GM18526 (cell line): ENCODE results near the gene CCDC194.

Source experiments
- POLR2A ChIP-seq: IDR thresholded peaks from 3 replicates; pipeline ENCODE4 v1.6.1; 2011; ENCODE audit not compliant: insufficient read length; ENCODE audit errors: extremely low read depth

The CCDC194 gene, protein sequence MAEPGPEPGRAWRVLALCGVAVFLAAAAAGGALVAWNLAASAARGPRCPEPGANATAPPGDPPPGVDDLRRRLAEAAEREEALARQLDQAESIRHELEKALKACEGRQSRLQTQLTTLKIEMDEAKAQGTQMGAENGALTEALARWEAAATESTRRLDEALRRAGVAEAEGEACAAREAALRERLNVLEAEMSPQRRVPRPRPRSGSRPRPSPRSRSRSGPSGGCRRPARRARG

DNA sequence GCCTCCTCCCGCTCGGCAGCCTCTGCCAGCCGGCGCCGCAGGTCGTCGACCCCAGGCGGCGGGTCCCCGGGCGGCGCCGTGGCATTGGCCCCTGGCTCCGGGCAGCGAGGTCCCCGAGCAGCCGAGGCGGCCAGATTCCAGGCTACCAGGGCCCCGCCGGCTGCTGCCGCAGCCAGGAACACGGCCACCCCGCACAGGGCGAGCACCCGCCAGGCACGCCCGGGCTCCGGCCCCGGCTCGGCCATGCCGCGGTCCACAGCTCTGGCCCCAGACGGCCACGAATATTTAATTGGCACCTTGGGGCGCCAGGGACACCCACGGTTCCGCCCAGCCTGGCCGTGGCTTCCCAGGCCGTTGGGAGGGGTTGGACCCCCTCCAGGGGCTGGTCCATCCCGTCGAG is at the start of gene CCDC194:
TSS of gene CCDC194 (minus strand) at position 283 of the 400 bp plus-strand sequence. CDS start at position 245, 38 bp downstream.
- TF ChIP-seq POLR2A = no peak

DNA sequence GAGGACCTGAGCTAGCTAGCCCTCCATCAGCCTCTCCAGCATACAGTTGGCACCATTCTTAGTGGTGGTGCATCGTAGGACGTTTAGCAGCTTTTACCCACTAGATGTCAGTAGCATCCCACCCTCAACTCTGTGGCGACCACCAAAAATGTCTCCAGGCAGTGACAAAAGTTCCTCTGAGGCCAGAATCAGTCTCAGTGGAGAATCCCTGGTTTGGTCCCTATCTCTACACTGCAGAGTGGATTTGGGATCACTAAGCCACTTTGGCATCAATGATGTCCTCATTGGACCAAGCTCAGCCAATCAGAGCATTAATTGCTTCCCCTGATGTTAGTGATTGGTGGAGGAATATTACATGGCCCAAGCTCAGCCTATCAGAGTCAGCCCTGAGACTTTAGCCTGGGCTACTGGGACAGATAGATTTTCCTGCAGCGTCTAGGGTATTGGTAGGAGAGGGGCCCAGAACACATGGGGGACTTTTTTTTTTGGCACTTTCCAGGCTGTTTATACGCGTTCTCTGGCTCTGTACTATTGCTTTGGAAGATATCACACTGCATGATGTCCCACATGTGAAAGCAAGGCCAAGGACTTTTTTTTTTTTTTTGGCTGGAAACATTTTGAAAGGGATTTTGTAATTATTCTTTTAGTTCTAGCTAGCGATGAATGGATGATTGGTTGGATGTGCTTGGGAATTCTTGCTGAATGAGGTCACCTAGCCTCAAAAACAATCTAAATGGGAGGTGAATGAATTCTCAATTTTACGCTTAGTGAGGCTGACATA is 47.4 kb upstream of the CCDC194 start:
- TF ChIP-seq POLR2A = no peak

DNA sequence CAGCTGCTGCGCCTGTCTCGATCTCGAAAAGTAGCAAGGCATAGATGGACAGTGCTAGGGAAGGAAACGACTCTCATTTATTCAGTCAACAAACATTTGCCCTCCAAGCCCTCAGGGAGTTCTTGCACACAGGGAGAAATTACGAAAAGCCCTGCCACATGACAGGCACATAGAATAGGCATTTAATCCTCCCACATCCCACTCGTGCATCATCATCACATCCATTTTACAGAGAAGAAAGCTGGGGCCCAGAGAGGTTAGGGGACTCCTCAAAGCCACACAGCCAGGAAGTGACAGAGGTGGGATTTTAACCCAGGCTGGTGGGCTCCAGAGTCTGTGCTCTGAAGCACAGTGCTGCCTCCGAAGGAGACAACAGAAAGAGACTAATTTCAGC is 42.9 kb upstream of the CCDC194 start:
- no peak for TF ChIP-seq POLR2A

DNA sequence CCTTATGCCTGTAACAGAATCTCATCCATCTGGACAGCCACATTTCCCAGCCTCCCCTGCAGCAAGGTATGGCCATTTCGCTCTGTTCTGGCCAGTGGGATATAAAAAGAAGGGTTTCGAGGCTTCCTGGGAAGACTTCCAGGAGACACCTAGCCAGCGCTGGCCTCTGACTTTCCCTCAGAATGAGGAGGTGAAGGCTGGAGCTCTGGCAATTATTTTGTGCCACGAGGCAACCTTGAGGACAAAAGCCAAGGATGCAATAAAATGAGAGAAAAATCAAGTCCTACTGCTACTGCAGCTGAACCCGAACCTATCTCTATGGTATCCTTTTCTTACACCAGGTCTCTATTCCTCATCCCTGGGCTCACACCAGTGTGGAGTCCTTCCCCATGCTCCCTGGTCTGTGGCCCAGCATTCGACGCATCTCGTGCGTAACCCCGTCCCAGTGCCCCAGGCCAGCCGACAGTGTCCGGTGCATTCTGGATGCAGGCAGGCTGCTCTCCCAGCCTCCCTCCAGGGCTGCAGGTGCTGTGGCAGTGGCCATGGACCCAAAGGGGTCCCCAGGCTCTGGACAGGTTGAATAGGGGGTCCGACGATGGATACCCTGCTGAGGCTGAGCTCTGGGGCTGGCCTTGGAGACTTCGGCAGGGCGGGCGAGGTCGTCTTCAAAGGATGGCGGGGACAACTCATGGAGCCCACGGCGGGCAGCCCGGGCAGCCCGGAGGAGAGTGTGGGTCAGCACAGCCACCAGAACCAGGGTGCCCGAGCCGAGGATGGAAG is 42.3 kb upstream of the CCDC194 start:
- TF ChIP-seq POLR2A = no peak

DNA sequence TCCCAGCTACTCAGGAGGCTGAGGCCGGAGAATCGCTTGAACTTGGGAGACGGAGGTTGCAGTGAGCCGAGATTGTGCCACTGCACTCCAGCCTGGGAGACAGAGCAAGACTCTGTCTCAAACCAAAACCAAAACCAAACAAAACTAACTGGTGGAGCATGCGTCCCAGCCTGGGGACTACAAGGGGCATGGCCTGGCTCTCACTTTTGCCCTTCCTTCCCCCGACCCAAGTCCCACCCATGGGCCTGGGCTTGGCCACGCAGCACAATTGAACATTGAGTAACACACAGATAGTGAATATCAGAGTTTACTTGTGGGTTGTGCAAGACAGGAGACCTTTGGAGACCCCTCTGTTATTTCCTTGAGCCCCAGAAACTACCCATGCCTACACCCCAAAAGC is 41.2 kb upstream of the CCDC194 start:
- no peak for TF ChIP-seq POLR2A

DNA sequence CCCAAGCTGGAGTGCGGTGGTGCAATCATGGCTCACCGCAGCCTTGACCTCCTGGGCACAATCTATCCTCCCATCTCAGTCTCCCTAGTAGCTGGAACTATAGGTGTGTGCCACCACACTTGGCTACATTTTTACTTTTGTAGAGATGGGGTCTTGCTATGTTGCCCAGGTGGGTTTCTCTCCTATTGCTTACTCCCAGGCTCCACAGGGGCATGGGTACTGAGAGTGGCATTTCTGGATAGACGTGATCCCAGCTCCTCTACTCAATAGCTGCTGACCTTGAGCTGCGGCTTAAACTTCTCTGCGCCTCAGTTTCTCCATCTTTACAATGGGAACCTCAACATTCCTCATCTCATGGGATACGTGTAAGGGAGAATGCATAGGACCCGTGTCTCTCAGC is 37.4 kb upstream of the CCDC194 start:
- TF ChIP-seq POLR2A = no peak

DNA sequence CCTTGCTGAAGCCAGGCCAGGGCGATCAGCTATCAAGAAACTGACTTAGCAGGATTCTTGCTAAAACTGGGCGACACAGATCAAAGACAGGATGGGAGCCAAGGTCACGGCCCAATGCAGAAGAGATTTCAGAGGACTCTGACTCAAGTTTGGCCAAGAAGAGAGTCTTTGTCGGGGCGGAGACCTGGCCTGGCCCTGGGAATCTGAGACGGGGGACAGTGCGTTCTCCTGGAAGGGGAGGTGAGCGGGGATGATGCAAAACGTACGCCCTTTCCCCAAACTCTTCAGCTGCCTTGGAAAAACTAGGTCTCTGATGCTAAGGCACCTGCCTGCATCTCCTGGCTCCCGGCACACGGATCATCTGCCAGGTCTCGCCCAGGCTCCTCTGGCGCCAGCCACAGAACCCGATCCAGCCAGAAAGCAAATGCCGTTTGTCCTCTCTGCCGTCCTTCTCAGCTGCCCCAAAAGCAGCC is 35.7 kb upstream of the CCDC194 start:
- no peak for TF ChIP-seq POLR2A

DNA sequence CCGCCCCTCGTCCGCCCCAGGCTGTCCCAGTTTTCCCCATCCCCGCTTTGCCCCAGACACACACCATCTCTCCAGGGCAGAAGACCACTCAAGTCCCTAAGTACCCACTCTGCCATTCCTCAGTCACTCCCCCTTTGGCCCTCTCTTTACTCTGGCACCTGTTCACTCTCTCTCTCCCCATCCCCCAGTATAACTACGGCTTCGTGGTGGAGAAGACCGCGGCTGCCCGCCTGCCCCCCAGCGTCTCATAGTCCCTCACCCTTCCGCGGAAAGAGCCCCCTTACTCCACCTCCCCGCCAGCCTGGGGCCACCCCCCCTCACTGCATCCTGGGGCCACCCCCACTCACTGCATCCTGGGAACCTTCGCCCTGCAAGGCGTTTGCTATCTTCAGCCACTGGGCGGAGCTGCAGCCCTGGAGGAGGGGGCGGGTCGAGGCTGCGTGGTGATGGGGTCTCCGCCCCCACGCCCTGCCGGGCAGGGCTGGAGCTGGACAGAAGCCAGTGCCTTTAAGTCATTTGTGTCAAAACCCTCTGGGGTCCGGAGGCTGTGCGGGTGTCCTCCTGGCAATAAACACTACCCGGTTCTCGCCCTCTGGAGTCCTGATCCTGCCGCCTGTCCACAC is 30.9 kb upstream of the CCDC194 start:
- TF ChIP-seq POLR2A = no peak

DNA sequence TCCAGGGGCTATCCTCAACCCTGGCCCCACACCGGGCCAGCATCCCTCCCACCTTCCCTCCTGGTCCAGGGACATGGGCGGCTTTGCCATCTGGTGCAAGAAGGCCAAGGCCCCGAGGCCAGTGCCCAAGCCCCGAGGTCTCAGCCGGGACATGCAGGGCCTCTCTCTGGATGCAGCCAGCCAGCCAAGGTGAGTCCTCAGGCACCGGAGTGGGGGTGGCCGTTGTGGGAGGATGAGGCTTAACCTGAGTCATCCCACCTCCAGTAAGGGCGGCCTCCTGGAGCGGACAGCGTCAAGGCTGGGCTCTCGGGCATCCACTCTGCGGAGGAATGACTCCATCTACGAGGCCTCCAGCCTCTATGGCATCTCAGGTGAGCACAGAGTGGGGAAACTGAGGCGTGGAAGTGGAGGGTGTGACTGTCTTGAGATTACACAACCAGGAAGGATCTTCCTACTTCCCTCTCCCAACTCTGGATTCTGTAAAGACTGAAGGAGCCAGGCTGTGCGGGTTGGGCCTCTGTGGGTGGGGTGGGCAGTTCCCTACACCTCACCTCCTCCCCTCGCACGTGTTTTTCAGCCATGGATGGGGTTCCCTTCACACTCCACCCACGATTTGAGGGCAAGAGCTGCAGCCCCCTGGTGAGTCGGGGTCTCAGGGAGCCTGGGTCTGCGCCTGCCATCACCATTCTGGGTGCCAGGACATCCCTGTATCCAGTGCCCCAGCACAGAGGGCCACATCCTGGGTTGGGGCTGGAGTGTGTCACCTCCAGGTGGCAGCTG is 29.6 kb upstream of the CCDC194 start:
- TF ChIP-seq POLR2A = no peak

DNA sequence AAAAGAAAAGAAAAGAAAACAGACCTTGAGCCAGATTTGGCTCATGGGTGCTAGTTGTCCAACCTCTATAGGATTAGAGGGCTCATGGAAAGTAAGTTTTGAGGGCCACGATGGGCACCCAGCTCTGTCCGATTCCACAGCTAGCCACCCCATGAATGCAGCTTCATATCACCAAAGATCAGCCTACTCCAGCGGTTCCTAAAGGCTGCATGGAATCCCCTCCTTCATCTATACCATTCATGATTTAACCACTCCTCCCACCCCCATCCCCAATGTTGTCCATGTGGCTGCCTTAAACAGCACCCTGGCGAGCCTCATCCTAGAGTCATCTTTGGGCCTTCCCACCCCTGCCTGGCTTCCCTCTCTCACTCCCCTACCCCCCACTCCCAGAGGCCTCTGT is 27.9 kb upstream of the CCDC194 start:
- no peak for TF ChIP-seq POLR2A

DNA sequence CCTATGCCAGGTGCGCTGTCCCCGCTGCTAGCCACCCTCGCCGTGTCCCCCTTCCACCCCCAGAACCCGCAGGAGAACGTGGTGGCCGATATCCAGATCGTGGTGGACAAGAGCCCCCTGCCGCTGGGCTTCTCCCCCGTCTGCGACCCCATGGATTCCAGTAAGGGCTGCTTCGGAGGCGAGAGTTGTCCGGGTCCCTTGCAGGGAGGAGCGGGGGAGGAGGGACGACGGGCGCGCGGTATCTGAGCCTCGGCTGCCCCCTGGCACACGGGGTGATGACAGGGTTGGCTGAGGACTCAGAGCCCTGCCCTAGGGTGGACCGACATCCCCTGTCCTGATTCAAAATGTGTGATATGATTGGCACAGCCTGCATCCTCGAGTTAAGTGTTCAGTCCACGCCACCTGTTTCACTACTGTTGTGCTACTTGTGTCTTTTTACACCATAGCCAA is 26.5 kb upstream of the CCDC194 start:
- no peak for TF ChIP-seq POLR2A

DNA sequence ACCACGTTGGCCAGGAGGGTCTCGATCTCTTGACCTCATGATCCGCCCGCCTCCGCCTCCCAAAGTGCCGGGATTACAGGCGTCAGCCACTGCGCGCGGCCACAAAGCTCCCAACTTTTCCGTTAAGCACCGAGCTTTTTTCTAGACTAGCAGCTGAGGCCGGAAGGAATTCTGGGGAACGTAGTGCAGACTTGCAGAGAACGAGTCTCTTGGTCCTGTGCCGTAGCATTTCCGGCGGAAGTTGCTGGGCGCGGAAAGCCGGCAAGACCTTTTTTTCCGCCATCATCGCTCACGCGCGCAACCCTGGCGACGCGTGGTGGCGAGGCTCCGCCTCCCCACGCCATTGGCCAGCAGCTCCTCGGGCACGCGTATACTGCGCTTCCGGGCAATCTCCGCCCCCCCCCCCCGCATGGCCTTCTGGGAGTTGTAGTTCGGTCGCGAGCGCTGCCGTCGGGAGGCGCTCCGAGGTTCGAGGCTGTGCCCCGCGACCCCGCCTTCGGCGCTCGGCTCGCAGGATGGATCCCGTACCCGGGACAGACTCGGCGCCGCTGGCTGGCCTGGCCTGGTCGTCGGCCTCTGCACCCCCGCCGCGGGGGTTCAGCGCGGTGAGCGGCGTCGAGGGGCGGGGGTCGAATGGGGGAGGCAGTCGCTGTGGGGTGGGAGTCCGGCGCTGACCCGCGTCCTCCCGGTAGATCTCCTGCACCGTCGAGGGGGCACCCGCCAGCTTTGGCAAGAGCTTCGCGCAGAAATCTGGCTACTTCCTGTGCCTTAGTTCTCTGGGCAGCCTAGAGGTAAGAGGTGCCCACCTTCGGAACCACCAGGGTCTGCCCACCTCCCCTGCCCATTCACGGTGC is 25.9 kb upstream of the CCDC194 start, which contains the start of gene MVB12A:
TSS of gene MVB12A (plus strand) at position 427 of the 854 bp plus-strand sequence. CDS start at position 516, 89 bp downstream.
- peak; percentile 22 for TF ChIP-seq POLR2A

DNA sequence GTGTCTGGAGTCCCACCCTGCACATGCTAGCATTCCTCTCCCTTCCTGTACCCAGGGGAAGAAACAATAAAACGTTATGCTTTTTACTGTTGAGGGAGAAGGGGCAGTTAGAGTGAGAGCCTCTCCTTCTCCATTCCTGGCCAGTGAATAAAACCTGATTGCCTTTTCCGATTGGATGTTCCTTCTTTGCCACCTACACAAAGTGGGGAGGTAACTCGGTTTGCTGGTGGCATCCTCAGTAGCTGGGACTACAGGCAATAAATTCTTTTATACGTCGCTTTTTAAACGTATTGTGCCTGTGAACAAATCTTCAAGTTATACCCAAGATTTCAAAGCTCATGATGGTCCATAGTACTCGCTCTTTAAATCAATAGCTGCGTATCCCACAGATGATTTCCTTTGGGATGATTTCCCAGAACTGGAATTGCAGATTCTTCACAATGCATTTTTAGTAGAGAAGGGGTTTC is 25.2 kb upstream of the CCDC194 start:
- TF ChIP-seq POLR2A = no peak

DNA sequence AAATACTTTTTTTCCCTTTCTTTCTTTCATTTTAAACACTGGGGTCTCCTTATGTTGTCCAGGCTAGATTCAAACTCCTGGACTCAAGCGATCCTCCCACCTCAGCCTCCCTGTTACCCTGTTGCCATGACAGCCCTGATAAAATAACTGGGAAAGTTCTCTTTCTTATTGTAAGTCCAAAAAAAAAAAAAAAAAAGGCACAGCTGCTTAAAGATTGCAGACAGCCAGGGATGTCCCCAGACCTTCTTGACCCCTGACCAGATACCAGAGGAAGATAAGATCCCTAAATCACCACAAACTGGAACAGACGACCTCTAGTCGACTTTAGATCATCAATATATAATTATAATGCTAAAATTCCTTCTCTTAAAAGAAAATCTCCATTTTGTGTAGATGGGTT is 24.7 kb upstream of the CCDC194 start:
- no peak for TF ChIP-seq POLR2A

DNA sequence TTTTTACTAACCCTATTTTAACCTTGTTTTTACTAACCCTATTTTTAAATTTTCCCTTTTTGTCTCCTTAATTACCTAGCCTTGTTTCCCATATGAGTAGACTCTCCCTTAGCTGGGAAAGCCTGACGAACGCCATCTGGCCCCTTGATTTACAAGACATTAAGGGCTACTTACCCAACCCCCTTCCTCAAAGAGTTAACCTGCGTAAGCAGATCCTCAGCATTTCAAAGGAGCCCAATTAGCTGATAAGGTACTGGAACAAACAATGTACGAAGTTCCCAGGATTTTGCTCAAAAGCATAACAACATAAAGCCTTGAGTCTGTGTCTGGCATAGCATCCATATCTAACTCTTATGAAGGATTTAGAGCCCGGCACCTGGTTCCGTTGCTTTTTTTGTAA is 21.1 kb upstream of the CCDC194 start:
- no peak for TF ChIP-seq POLR2A
